ENCODE measurements around the gene NAP1L1.

- TF ChIP-seq, protein P1, sequence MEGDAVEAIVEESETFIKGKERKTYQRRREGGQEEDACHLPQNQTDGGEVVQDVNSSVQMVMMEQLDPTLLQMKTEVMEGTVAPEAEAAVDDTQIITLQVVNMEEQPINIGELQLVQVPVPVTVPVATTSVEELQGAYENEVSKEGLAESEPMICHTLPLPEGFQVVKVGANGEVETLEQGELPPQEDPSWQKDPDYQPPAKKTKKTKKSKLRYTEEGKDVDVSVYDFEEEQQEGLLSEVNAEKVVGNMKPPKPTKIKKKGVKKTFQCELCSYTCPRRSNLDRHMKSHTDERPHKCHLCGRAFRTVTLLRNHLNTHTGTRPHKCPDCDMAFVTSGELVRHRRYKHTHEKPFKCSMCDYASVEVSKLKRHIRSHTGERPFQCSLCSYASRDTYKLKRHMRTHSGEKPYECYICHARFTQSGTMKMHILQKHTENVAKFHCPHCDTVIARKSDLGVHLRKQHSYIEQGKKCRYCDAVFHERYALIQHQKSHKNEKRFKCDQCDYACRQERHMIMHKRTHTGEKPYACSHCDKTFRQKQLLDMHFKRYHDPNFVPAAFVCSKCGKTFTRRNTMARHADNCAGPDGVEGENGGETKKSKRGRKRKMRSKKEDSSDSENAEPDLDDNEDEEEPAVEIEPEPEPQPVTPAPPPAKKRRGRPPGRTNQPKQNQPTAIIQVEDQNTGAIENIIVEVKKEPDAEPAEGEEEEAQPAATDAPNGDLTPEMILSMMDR (IDR thresholded peaks at IDR 0.05), result no peak
- TF ChIP-seq POLR2A (IDR thresholded peaks at IDR 0.05), result no peak
- TF ChIP-seq EP300 (IDR thresholded peaks at IDR 0.05; ENCODE audit: low read depth), result no peak
Measured at GRCh38 chr12:75990189-75990912, 94.1 kb downstream of the NAP1L1 start.

All from transverse colon (tissue), 3 donors.